Measurements from ENCODE around the gene NFAM1.
A peak's percentile ranks its signal among the peaks of the same experiment; 100 is the strongest.

Gene NFAM1

GRCh38 chr22:42439021-42439567 is 6.9 kb upstream of the NFAM1 start:
- no peak for DNase-seq

GRCh38 chr22:42438293-42438650 is 6.1 kb upstream of the NFAM1 start:
- DNase-seq, result no peak

GRCh38 chr22:42437488-42438292 is 5.5 kb upstream of the NFAM1 start:
- peak; percentile 57 for DNase-seq

- DNase-seq, result no peak
Observed at GRCh38 chr22:42436404-42436803, 4.2 kb upstream of the NFAM1 start.

GRCh38 chr22:42434748-42435425 is 2.7 kb upstream of the NFAM1 start:
- DNase-seq, result no peak

- DNase-seq, result no peak
Observed at GRCh38 chr22:42433754-42434682, 1.8 kb upstream of the NFAM1 start.

- DNase-seq, result no peak
Observed at GRCh38 chr22:42432818-42433217, 615 bp upstream of the NFAM1 start.

- no peak for DNase-seq
Observed at GRCh38 chr22:42431401-42432019, 693 bp downstream of the NFAM1 start.

- no peak for DNase-seq
Observed at GRCh38 chr22:42430528-42431125, 1.6 kb downstream of the NFAM1 start.

- DNase-seq, result no peak
Observed at GRCh38 chr22:42428760-42429159, 3.4 kb downstream of the NFAM1 start.

- DNase-seq, result no peak
Observed at GRCh38 chr22:42428025-42428424, 4.2 kb downstream of the NFAM1 start.

- no peak for DNase-seq
Observed at GRCh38 chr22:42427167-42427566, 5.0 kb downstream of the NFAM1 start.

GRCh38 chr22:42425989-42426355 is 6.2 kb downstream of the NFAM1 start:
- DNase-seq, result no peak

- DNase-seq, result no peak
Observed at GRCh38 chr22:42425337-42425988, 6.7 kb downstream of the NFAM1 start.

- no peak for DNase-seq
Observed at GRCh38 chr22:42419243-42419881, 12.8 kb downstream of the NFAM1 start.

- DNase-seq, result no peak
Observed at GRCh38 chr22:42418811-42419242, 13.4 kb downstream of the NFAM1 start.

GRCh38 chr22:42417645-42418305 is 14.4 kb downstream of the NFAM1 start:
- no peak for DNase-seq

GRCh38 chr22:42416671-42417230 is 15.5 kb downstream of the NFAM1 start:
- DNase-seq, result no peak

- no peak for DNase-seq
Observed at GRCh38 chr22:42414565-42415303, 17.5 kb downstream of the NFAM1 start.

GRCh38 chr22:42414021-42414420 is 18.2 kb downstream of the NFAM1 start:
- DNase-seq, result no peak
